ENCODE results near the gene KLF7.

KLF7 gene

DNA sequence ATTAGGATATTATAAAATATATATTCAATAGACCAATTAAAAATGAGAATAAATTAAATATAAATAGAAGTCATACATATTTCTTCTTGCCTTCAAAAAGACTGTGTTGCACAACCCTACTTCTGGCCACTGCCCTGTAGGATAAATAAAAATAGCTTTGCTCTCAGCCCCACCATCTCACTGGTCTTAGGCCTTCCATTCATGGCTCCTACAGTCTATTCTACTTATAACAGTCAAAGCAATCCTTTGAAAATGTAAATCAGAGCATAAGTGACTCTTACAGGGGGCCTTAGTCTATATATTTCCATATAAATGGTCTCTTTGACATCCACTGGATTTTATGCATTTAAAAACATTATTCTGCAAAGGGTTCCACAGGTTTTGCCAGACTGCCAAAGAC is 72.9 kb downstream of the KLF7 start:
- peaks cover 21% of the 10 kb centered on the region for H3K4me1 Mint-ChIP-seq
- no peaks in the 10 kb centered on the region for H3K27me3 Mint-ChIP-seq
- no peak overlapping the region for H3K27ac Mint-ChIP-seq
- H3K36me3 Mint-ChIP-seq = peaks cover 13% of the 10 kb centered on the region
- H3K9me3 Mint-ChIP-seq = peaks cover 3% of the 10 kb centered on the region
- DNase-seq (ENCODE audit: low spot score in 2 of 2) = no peak
- H3K4me3 Mint-ChIP-seq = no peak overlapping the region
- ATAC-seq (ENCODE audit: low read depth) = no peak

GRCh38 chr2:207091928-207092327 is 73.8 kb downstream of the KLF7 start:
- DNase-seq (ENCODE audit: low spot score in 2 of 2) (no peak), ATAC-seq (ENCODE audit: low read depth) (no peak)
- Mint-ChIP-seq H3K4me1 (peaks cover 18% of the 10 kb centered on the region), H3K4me3 (no peak overlapping the region), H3K27me3 (no peaks in the 10 kb centered on the region), H3K27ac (no peak overlapping the region), H3K36me3 (peaks cover 17% of the 10 kb centered on the region), H3K9me3 (peaks cover 3% of the 10 kb centered on the region)

DNA sequence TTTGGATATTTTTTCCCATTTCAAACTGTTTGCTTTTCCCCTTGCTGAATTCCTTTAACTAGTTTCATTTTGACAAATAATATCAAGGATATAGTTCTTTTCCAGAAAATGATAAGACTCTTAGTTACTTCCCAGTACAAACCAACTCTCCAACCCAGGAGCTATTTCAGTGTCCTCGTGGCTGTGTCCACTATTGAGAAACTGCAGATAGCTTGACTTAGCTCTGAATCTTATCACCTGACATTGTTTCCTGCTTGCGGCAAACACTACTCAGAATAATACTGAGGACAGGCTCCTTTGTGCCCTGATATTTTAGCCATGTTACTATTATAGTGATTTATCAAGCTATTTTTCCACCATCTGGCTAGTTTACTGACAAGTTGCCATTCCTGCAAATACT is 74.6 kb downstream of the KLF7 start:
- peaks cover 23% of the 10 kb centered on the region for H3K36me3 Mint-ChIP-seq
- H3K27me3 Mint-ChIP-seq = no peaks in the 10 kb centered on the region
- H3K4me3 Mint-ChIP-seq = no peak overlapping the region
- peaks cover 3% of the 10 kb centered on the region for H3K9me3 Mint-ChIP-seq
- ATAC-seq (ENCODE audit: low read depth) (no peak), DNase-seq (ENCODE audit: low spot score in 2 of 2) (no peak)
- no peak overlapping the region for H3K27ac Mint-ChIP-seq
- peaks cover 18% of the 10 kb centered on the region for H3K4me1 Mint-ChIP-seq

DNA sequence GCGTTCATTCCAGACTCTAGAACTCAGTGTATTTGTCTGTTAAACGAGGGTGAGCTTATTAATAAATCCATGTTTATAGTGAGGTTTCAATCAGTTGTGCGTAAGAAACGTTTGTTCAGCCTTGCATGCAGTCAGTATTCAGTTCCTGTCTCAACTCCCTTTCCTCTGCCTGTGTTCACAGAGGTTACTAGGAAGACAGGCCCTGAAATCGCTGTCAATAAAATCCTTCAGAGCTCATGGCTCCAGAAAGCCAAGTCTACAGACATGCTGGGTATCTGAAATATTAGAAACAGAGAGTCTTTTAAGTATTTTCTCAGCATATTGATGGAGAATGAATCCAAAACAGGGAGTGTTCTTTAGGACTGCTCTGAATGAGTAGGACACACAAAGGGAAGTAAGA is 75.4 kb downstream of the KLF7 start:
- H3K27ac Mint-ChIP-seq = no peak overlapping the region
- DNase-seq (ENCODE audit: low spot score in 2 of 2) (no peak), ATAC-seq (ENCODE audit: low read depth) (no peak)
- no peak overlapping the region for H3K4me3 Mint-ChIP-seq
- H3K27me3 Mint-ChIP-seq = no peaks in the 10 kb centered on the region
- H3K9me3 Mint-ChIP-seq = peaks cover 3% of the 10 kb centered on the region
- H3K36me3 Mint-ChIP-seq = peaks cover 27% of the 10 kb centered on the region
- H3K4me1 Mint-ChIP-seq = peaks cover 18% of the 10 kb centered on the region

DNA sequence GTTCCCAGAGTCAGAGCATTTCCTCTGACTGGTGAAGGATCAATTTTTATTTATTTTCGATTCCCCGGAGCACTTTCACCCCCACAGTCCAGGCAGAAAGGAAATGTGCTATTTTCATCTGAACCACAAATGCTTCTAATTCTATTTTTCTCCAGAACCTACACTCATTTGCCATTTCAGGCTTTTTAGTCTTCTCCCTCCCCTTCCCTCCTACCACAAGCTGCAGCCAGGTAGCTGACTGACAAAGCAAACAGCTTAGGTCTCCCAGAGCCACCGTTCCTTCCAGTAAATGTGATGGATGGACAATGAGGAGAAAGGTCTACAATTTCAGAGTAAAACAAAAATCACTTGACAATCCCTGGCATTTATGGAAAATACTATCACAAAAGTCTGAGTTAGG is 76.9 kb downstream of the KLF7 start:
- Mint-ChIP-seq H3K27me3 (no peaks in the 10 kb centered on the region), H3K27ac (peak overlapping the region; percentile 25), H3K4me3 (no peak overlapping the region), H3K36me3 (peaks cover 24% of the 10 kb centered on the region), H3K9me3 (peaks cover 3% of the 10 kb centered on the region), H3K4me1 (peaks cover 18% of the 10 kb centered on the region)
- DNase-seq (ENCODE audit: low spot score in 2 of 2) = no peak
- no peak for ATAC-seq (ENCODE audit: low read depth)

GRCh38 chr2:207088276-207088675 is 77.5 kb downstream of the KLF7 start:
- peak; percentile 81 for ATAC-seq (ENCODE audit: low read depth)
- Mint-ChIP-seq H3K4me1 (peaks cover 16% of the 10 kb centered on the region), H3K27ac (peak overlapping the region; percentile 25), H3K27me3 (no peaks in the 10 kb centered on the region), H3K9me3 (peaks cover 1% of the 10 kb centered on the region), H3K36me3 (peaks cover 20% of the 10 kb centered on the region), H3K4me3 (no peak overlapping the region)
- DNase-seq (ENCODE audit: low spot score in 2 of 2) = no peak

GRCh38 chr2:207087046-207087902 is 78.5 kb downstream of the KLF7 start:
- Mint-ChIP-seq H3K27ac (no peak overlapping the region), H3K9me3 (no peaks in the 10 kb centered on the region), H3K4me3 (no peak overlapping the region), H3K36me3 (peaks cover 22% of the 10 kb centered on the region), H3K4me1 (peaks cover 15% of the 10 kb centered on the region), H3K27me3 (no peaks in the 10 kb centered on the region)
- ATAC-seq (ENCODE audit: low read depth) = no peak
- DNase-seq (ENCODE audit: low spot score in 2 of 2) = no peak

- no peaks in the 10 kb centered on the region for H3K9me3 Mint-ChIP-seq
- H3K36me3 Mint-ChIP-seq = peaks cover 29% of the 10 kb centered on the region
Observed at GRCh38 chr2:207086136-207086535, 79.6 kb downstream of the KLF7 start.

DNA sequence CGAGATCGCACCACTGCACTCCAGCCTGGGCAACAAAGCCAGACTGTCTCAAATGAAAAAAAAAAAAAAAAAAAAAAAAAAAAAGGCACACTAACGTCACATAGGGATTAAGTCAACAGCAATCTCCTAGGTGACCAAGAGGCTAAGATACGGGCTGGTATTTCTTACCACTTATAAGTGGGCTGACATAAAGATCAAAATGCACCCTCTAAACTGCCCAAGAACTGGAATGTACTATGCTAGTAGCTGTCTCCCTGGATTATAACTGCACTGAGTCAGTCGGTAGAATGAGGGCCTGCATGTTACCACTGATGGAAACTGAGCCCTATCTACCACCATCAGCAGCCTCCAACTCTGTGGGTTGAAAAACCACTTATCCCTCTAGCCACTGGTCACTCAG is 80.6 kb downstream of the KLF7 start:
- ATAC-seq (ENCODE audit: low read depth) = no peak
- no peak overlapping the region for H3K27ac Mint-ChIP-seq
- no peaks in the 10 kb centered on the region for H3K27me3 Mint-ChIP-seq
- peaks cover 39% of the 10 kb centered on the region for H3K36me3 Mint-ChIP-seq
- no peak for DNase-seq (ENCODE audit: low spot score in 2 of 2)
- H3K9me3 Mint-ChIP-seq = no peaks in the 10 kb centered on the region
- no peak overlapping the region for H3K4me3 Mint-ChIP-seq
- peaks cover 9% of the 10 kb centered on the region for H3K4me1 Mint-ChIP-seq

More at GRCh38 chr2:207086136-207086535, 79.6 kb downstream of the KLF7 start:
- ATAC-seq (ENCODE audit: low read depth) (no peak), DNase-seq (ENCODE audit: low spot score in 2 of 2) (no peak)
- H3K27ac Mint-ChIP-seq = no peak overlapping the region
- H3K27me3 Mint-ChIP-seq = no peaks in the 10 kb centered on the region
- H3K4me1 Mint-ChIP-seq = peaks cover 10% of the 10 kb centered on the region
- H3K4me3 Mint-ChIP-seq = no peak overlapping the region

DNA sequence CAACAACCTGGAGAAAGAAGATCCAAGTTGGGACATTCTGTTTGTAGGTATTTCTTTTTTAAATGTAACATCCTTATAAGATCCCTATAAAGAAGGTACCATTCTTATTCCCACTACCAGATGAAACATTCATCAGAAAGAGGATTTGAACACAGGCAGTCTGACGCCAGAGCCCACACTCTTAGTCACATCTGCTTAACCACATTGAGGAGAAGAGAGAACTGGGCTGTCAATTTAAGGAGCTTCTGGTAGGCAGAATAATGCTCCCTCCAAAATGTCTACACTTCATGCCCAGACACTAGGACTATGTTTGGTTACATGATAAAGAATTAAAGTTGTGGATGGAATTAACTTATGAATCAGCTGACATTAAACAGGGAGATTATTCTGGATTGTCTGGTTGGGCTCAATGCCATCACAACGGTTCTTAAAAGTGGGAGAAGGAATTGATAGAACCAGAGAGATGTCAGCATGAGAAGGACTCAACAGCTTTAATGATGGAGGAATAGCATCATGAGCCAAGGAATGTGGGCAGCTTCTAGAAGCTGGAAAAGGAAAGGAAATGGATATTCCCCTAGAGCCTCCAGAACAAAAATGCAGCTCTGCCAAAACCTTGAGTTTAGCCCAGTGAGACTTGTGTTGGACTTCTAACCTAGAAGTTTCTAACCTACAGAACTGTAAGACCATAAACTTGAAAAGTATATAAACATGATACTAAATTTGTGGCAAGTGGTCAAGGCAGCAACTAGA is 82.2 kb downstream of the KLF7 start:
- peaks cover 46% of the 10 kb centered on the region for H3K36me3 Mint-ChIP-seq
- no peaks in the 10 kb centered on the region for H3K27me3 Mint-ChIP-seq
- H3K4me1 Mint-ChIP-seq = peaks cover 5% of the 10 kb centered on the region
- H3K9me3 Mint-ChIP-seq = no peaks in the 10 kb centered on the region
- ATAC-seq (ENCODE audit: low read depth) (no peak), DNase-seq (ENCODE audit: low spot score in 2 of 2) (no peak)
- H3K4me3 Mint-ChIP-seq = no peak overlapping the region
- H3K27ac Mint-ChIP-seq = peak overlapping the region; percentile 58

DNA sequence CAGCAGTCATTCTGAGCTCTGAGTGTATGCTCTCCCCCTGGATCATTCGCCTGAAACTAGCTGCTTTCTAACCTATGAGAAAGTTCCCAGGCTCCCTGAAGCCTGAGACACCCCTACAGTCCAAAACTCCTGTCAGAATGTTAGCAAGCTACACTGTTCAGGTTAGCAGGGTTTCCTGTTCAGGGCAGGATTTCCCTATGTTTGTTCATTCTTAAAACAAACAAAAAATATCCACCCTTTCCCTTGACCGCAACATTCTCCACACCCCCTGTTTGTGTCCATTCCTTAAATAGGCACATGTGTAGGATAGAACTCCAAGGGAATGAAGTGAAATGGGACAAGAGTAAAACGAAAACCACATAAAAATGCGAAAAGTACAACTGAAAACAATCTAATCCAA is 83.1 kb downstream of the KLF7 start:
- Mint-ChIP-seq H3K4me3 (no peak overlapping the region), H3K27ac (no peak overlapping the region), H3K4me1 (no peaks in the 10 kb centered on the region), H3K9me3 (no peaks in the 10 kb centered on the region), H3K27me3 (no peaks in the 10 kb centered on the region), H3K36me3 (peaks cover 46% of the 10 kb centered on the region)
- no peak for ATAC-seq (ENCODE audit: low read depth)
- DNase-seq (ENCODE audit: low spot score in 2 of 2) = no peak

- no peak overlapping the region for H3K4me3 Mint-ChIP-seq
- H3K4me1 Mint-ChIP-seq = peaks cover 14% of the 10 kb centered on the region
- no peak overlapping the region for H3K27ac Mint-ChIP-seq
- no peaks in the 10 kb centered on the region for H3K9me3 Mint-ChIP-seq
- H3K36me3 Mint-ChIP-seq = peaks cover 30% of the 10 kb centered on the region
- peaks cover 4% of the 10 kb centered on the region for H3K27me3 Mint-ChIP-seq
- no peak for DNase-seq (ENCODE audit: low spot score in 2 of 2)
- ATAC-seq (ENCODE audit: low read depth) = no peak
Observed at GRCh38 chr2:207078186-207078798, 87.5 kb downstream of the KLF7 start.

- ATAC-seq (ENCODE audit: low read depth) (no peak), DNase-seq (ENCODE audit: low spot score in 2 of 2) (no peak)
- Mint-ChIP-seq H3K27me3 (peaks cover 4% of the 10 kb centered on the region), H3K4me1 (peaks cover 19% of the 10 kb centered on the region), H3K4me3 (no peak overlapping the region), H3K9me3 (no peaks in the 10 kb centered on the region), H3K27ac (no peak overlapping the region), H3K36me3 (peaks cover 27% of the 10 kb centered on the region)
Observed at GRCh38 chr2:207077266-207077665, 88.5 kb downstream of the KLF7 start.

GRCh38 chr2:207075456-207075855 is 90.3 kb downstream of the KLF7 start:
- no peak for DNase-seq (ENCODE audit: low spot score in 2 of 2)
- H3K9me3 Mint-ChIP-seq = no peaks in the 10 kb centered on the region
- ATAC-seq (ENCODE audit: low read depth) = no peak
- peaks cover 4% of the 10 kb centered on the region for H3K27me3 Mint-ChIP-seq
- peaks cover 10% of the 10 kb centered on the region for H3K36me3 Mint-ChIP-seq
- H3K4me1 Mint-ChIP-seq = peaks cover 24% of the 10 kb centered on the region
- H3K4me3 Mint-ChIP-seq = no peak overlapping the region
- H3K27ac Mint-ChIP-seq = no peak overlapping the region

Measured in memory B cell (primary cell).